Neural cell (in vitro differentiated cells): ENCODE results near the gene PRSS33. TPM values are rescaled to one million over a fixed set of nuclear protein-coding genes. Genes with fewer than 3 reads are reported as not detected.

Source experiments
- H2AFZ ChIP-seq: fragments of 200-600, 300-800 bp; sonication (generic), shearing (Covaris generic); 2 replicates; pipeline ENCODE4 v1.6.0; 2014; ENCODE audit warnings: low read depth, mild to moderate bottlenecking, antibody characterized with exemption, low read length, moderate library complexity
- H3F3A ChIP-seq: fragments of 200-600 bp; shearing (Covaris generic); 2 replicates; pipeline ENCODE4 v1.6.1; 2016; ENCODE audit warnings: mild to moderate bottlenecking, moderate library complexity, mixed read lengths, antibody characterized with exemption, low read length; ENCODE audit not compliant: insufficient read depth, poor library complexity, severe bottlenecking
- H3K27ac ChIP-seq: fragments of 200-600, 300-800 bp; sonication (generic), shearing (Covaris generic); 2 replicates; pipeline ENCODE4 v1.5.1; 2014; ENCODE audit warnings: mild to moderate bottlenecking, low read length, moderate library complexity
- H3K27me3 ChIP-seq: fragments of 300-800, 200-600 bp; sonication (generic), shearing (Covaris generic); 2 replicates; pipeline ENCODE4 v1.6.0; 2014; ENCODE audit warnings: mild to moderate bottlenecking, low read depth, low read length, moderate library complexity; ENCODE audit not compliant: insufficient read depth
- H3K36me3 ChIP-seq: fragments of 300-800, 200-600 bp; sonication (generic), shearing (Covaris generic); 2 replicates; pipeline ENCODE4 v1.5.1; 2014; ENCODE audit warnings: mild to moderate bottlenecking, antibody characterized with exemption, low read length, moderate library complexity; ENCODE audit not compliant: insufficient read depth
- H3K4me2 ChIP-seq: fragments of 300-800, 200-600 bp; sonication (generic), shearing (Covaris generic); 2 replicates; pipeline ENCODE4 v1.6.0; 2014; ENCODE audit warnings: mild to moderate bottlenecking, low read length
- H3K4me3 ChIP-seq: fragments of 300-800, 200-600 bp; sonication (generic), shearing (Covaris generic); 2 replicates; pipeline ENCODE4 v1.5.1; 2014; ENCODE audit warnings: mild to moderate bottlenecking, low read length, moderate library complexity
- H3K79me2 ChIP-seq: fragments of 200-600 bp; shearing (Covaris generic); replicated peaks from 2 replicates; pipeline ENCODE4 v1.6.0; 2014; ENCODE audit warnings: mild to moderate bottlenecking, low read length, moderate library complexity; ENCODE audit not compliant: insufficient read depth
- H3K9ac ChIP-seq: fragments of 300-800, 200-600 bp; sonication (generic), shearing (Covaris generic); 2 replicates; pipeline ENCODE4 v1.6.1; 2016; ENCODE audit warnings: mild to moderate bottlenecking, low read length, mixed read lengths
- H3K9me2 ChIP-seq: fragments of 200-600 bp; shearing (Covaris generic); 2 replicates; pipeline ENCODE4 v1.6.1; 2016; ENCODE audit warnings: mild to moderate bottlenecking, low read length, mixed read lengths; ENCODE audit not compliant: insufficient read depth
- H3K9me3 ChIP-seq: fragments of 200-600, 300-800 bp; sonication (generic), shearing (Covaris generic); 2 replicates; pipeline ENCODE4 v1.6.1; 2016; ENCODE audit warnings: mild to moderate bottlenecking, mixed run types, low read length, moderate library complexity, mixed read lengths
- H4K20me1 ChIP-seq: fragments of 200-600 bp; shearing (Covaris generic); 2 replicates; pipeline ENCODE4 v1.6.1; 2016; ENCODE audit warnings: mild to moderate bottlenecking, mixed run types; ENCODE audit not compliant: insufficient read depth
- CTCF ChIP-seq: fragments of 450-650 bp; IDR thresholded peaks from 2 replicates; pipeline ENCODE4 v1.5.1; 2014; ENCODE audit warnings: antibody characterized with exemption, mild to moderate bottlenecking, moderate library complexity; ENCODE audit not compliant: poor library complexity, severe bottlenecking
- EP300 ChIP-seq: fragments of 450-650 bp; conservative IDR thresholded peaks from 2 replicates; pipeline ENCODE4 v1.6.1; 2014; ENCODE audit warnings: antibody characterized with exemption, mild to moderate bottlenecking, moderate library complexity; ENCODE audit not compliant: poor library complexity, severe bottlenecking
- EZH2 ChIP-seq: fragments of 200-600, 300-800 bp; shearing (Covaris generic), sonication (generic); IDR thresholded peaks from 2 replicates; pipeline ENCODE4 v1.6.1; 2014; ENCODE audit warnings: antibody characterized with exemption, low read length, borderline replicate concordance, mild to moderate bottlenecking; ENCODE audit not compliant: insufficient read depth, poor library complexity, severe bottlenecking
- MXI1 ChIP-seq: fragments of 450-650 bp; conservative IDR thresholded peaks from 2 replicates; pipeline ENCODE4 v1.6.1; 2014; ENCODE audit warnings: antibody characterized with exemption, mild to moderate bottlenecking; ENCODE audit not compliant: poor library complexity, severe bottlenecking
- POLR2AphosphoS5 ChIP-seq: IDR thresholded peaks from 2 replicates; pipeline ENCODE4 v1.6.1; 2012
- RAD21 ChIP-seq: fragments of 450-650 bp; conservative IDR thresholded peaks from 2 replicates; pipeline ENCODE4 v1.6.1; 2014; ENCODE audit warnings: antibody characterized with exemption, mild to moderate bottlenecking, moderate library complexity
- SMC3 ChIP-seq: fragments of 450-650 bp; conservative IDR thresholded peaks from 2 replicates; pipeline ENCODE4 v1.6.1; 2014; ENCODE audit warnings: antibody characterized with exemption, mild to moderate bottlenecking, moderate library complexity; ENCODE audit not compliant: poor library complexity
- TAF1 ChIP-seq: IDR thresholded peaks from 2 replicates; pipeline ENCODE4 v1.6.1; 2012; ENCODE audit warnings: low read depth
- polyA plus RNA-seq: library from polyadenylated mRNA; depleted of rRNA; stranded (reverse); fragments of >200 nt; gene quantifications from 2 replicates; pipeline ENCODE4 v1.2.3, GENCODE V29; 2014
- TF ChIP-seq, protein P1 (sequence below): IDR thresholded peaks from 2 replicates; pipeline ENCODE4 v1.6.1; 2012; ENCODE audit warnings: borderline replicate concordance

Gene PRSS33
- polyA plus RNA-seq, 1 donor from 2014 or later: not detected

DNA sequence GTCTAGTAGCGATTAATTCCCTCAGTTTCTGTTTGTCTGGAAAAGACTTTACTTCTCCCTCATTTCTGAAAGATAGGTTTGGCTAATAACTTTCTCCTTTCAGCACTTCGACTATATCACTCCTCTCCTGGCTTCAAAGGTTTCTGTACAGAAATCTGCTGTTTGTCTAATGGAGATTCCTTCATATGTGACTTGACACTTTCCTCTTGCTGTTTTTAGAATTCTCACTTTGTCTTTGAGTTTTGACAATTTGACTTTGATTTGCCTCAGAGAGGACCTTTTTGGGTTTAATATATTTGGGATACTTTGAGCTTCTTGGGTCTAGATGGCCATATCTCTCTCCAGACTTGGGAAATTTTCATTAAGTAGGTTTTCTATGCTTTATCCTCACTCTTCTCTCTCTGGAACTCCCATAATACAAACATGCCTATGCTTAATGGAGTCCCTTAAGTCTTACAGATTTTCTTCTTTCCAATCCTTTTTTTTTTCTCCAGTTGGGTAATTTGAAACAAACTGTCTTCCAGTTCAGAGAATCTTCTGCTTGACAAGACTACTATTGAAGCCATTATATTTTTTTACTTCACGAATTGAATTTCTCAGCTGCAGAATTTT lies 21.9 kb upstream of the PRSS33 start:
- no peaks in the 10 kb centered on the region for H3K36me3 ChIP-seq
- H3K27ac ChIP-seq: no peak overlapping the region
- TF ChIP-seq, protein P1, sequence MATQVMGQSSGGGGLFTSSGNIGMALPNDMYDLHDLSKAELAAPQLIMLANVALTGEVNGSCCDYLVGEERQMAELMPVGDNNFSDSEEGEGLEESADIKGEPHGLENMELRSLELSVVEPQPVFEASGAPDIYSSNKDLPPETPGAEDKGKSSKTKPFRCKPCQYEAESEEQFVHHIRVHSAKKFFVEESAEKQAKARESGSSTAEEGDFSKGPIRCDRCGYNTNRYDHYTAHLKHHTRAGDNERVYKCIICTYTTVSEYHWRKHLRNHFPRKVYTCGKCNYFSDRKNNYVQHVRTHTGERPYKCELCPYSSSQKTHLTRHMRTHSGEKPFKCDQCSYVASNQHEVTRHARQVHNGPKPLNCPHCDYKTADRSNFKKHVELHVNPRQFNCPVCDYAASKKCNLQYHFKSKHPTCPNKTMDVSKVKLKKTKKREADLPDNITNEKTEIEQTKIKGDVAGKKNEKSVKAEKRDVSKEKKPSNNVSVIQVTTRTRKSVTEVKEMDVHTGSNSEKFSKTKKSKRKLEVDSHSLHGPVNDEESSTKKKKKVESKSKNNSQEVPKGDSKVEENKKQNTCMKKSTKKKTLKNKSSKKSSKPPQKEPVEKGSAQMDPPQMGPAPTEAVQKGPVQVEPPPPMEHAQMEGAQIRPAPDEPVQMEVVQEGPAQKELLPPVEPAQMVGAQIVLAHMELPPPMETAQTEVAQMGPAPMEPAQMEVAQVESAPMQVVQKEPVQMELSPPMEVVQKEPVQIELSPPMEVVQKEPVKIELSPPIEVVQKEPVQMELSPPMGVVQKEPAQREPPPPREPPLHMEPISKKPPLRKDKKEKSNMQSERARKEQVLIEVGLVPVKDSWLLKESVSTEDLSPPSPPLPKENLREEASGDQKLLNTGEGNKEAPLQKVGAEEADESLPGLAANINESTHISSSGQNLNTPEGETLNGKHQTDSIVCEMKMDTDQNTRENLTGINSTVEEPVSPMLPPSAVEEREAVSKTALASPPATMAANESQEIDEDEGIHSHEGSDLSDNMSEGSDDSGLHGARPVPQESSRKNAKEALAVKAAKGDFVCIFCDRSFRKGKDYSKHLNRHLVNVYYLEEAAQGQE: no peak
- no peaks in the 10 kb centered on the region for H4K20me1 ChIP-seq
- peaks cover 5% of the 10 kb centered on the region for H3K9me3 ChIP-seq
- no peaks in the 10 kb centered on the region for H3K9me2 ChIP-seq
- H3K79me2 ChIP-seq: no peaks in the 10 kb centered on the region
- H3K9ac ChIP-seq: no peak overlapping the region
- no peaks in the 10 kb centered on the region for H3F3A ChIP-seq
- H3K27me3 ChIP-seq: no peaks in the 10 kb centered on the region
- no peak overlapping the region for H2AFZ ChIP-seq
- no peak overlapping the region for H3K4me2 ChIP-seq
- H3K4me3 ChIP-seq: no peak overlapping the region

- Histone ChIP-seq H3K79me2 (no peaks in the 10 kb centered on the region), H3K27ac (no peak overlapping the region), H3K27me3 (no peaks in the 10 kb centered on the region), H3K9ac (no peak overlapping the region), H3K36me3 (no peaks in the 10 kb centered on the region), H3K9me2 (no peaks in the 10 kb centered on the region), H3F3A (no peaks in the 10 kb centered on the region), H3K4me3 (no peak overlapping the region), H3K9me3 (peaks cover 10% of the 10 kb centered on the region), H3K4me2 (no peak overlapping the region), H2AFZ (no peak overlapping the region), H4K20me1 (no peaks in the 10 kb centered on the region)
- TF ChIP-seq CTCF (no peak), EP300 (no peak), TAF1 (no peak), POLR2AphosphoS5 (no peak), RAD21 (no peak), EZH2 (no peak), MXI1 (no peak), SMC3 (no peak)
- TF ChIP-seq, protein P1: no peak
Observed at GRCh38 chr16:2808181-2808580, 20.8 kb upstream of the PRSS33 start.
